GM10248 (cell line): ENCODE results near the gene KDM3B.

ENCODE experiments used
- CTCF ChIA-PET: fragments of 300-600 bp; sonication (Branson Sonifier 250); formaldehyde crosslinking; extraction: SDS; loops from one replicate; lab custom pipeline; 2021; ENCODE audit warnings: antibody characterized with exemption; lab: Yijun Ruan, JAX
- POLR2A ChIA-PET: fragments of 350-650 bp; sonication (Branson Sonifier 250); formaldehyde crosslinking; extraction: SDS; loops from one replicate; lab custom pipeline; 2020; ENCODE audit warnings: antibody characterized with exemption; lab: Yijun Ruan, JAX
- DNase-seq: peaks from one replicate; pipeline ENCODE4 v3.0.0; 2012; ENCODE audit errors: extremely low spot score
- CTCF ChIP-seq: IDR thresholded peaks from 2 replicates; pipeline ENCODE4 v1.5.1; 2012; ENCODE audit warnings: mild to moderate bottlenecking, low read depth; ENCODE audit errors: extremely low read depth, missing control alignments, control extremely low read depth

KDM3B gene

DNA sequence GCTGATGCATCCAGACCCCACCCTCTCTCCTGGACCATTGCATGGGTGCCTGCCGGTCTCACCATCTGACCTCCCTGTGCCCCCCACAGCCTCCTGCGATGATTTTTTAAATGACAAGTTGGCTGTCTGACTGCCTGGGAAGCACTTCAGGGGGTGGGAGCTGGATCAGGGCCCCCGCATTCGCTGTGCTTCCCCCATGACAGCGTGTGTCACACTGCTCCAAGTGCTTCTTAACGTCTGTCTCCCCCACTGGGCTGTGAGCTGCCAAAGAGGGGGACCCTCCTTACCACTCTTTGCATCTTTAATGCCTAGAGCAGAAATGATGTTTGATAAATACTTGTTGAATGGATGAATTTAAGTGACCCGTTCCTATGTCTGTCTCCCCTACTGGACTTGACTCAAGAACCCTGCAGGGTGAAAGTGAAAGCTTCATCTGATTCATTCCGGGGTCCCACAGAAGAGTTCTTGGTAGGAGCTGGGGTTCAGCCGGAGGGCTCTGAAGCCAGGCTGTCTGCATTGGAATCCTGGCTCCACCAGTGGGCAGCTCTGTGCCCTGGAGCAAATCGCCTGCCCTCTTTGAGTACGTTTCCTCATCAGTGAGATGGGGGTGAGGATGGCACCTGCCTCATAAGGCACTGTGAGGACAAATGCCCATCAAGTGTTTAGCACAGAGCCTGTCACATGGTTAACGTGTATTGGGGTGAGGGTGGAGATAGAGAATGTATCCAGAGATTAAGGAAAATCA lies 105.2 kb downstream of the KDM3B start:
- no peak for DNase-seq
- TF ChIP-seq CTCF = no peak
- POLR2A ChIA-PET = interaction anchor here (1.0 to 1.1 kb wide), 2 partner anchors 10 to 285 kb away, joined by 6 to 9 read pairs; no protein-coding TSS in a partner anchor
- CTCF ChIA-PET = interaction anchor here (0.9 to 10.8 kb wide), 7 partner anchors 5 to 105 kb away, joined by 3 to 152 read pairs (median 3); partner anchors contain the start of genes EGR1 and KDM3B

GRCh38 chr5:138458384-138458783 lies 105.9 kb downstream of the KDM3B start:
- TF ChIP-seq CTCF = no peak
- POLR2A ChIA-PET = interaction anchor here (0.6 to 1.0 kb wide), 2 partner anchors 9 to 120 kb away, joined by 3 to 9 read pairs; partner anchors contain the start of gene FAM53C
- no peak for DNase-seq
- CTCF ChIA-PET = interaction anchor here (0.9 to 10.3 kb wide), 6 partner anchors 6 to 106 kb away, joined by 3 to 152 read pairs (median 3); partner anchors contain the start of gene KDM3B

DNA sequence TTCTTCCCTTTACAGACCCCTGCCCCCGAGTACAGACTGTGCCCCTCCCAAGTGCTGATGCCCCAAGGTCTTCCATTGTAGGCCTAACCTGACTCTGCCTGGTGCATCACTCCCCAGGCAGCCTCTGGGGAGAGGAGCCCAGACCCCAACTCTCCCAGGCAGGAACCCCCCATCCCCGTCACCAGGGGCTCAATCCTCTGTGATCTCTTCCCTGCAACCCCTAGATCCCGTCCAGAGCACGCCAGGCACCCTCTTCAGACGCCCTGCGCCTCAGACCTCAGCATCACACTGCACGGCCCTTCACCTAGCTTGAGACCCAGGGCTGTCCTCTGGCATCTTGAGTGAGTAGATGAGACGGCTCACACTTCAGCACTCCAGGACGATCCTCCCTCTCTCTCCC lies 106.4 kb downstream of the KDM3B start:
- no peak for TF ChIP-seq CTCF
- POLR2A ChIA-PET = interaction anchor here (0.6 to 1.0 kb wide), 2 partner anchors 9 to 121 kb away, joined by 3 to 9 read pairs; partner anchors contain the start of gene FAM53C

GRCh38 chr5:138459311-138459933 lies 106.9 kb downstream of the KDM3B start:
- CTCF ChIA-PET = interaction anchor here (1.0 to 10.3 kb wide), 5 partner anchors 7 to 45 kb away, joined by 3 to 152 read pairs (median 4); no protein-coding TSS in a partner anchor
- TF ChIP-seq CTCF = no peak
- peak; percentile 79 for DNase-seq
- POLR2A ChIA-PET = no interaction called here

More for the DNA sequence above, 106.4 kb downstream of the KDM3B start:
- DNase-seq = no peak
- CTCF ChIA-PET = interaction anchor here (1.0 to 10.3 kb wide), 6 partner anchors 7 to 107 kb away, joined by 3 to 152 read pairs (median 3); partner anchors contain the start of gene KDM3B

DNA sequence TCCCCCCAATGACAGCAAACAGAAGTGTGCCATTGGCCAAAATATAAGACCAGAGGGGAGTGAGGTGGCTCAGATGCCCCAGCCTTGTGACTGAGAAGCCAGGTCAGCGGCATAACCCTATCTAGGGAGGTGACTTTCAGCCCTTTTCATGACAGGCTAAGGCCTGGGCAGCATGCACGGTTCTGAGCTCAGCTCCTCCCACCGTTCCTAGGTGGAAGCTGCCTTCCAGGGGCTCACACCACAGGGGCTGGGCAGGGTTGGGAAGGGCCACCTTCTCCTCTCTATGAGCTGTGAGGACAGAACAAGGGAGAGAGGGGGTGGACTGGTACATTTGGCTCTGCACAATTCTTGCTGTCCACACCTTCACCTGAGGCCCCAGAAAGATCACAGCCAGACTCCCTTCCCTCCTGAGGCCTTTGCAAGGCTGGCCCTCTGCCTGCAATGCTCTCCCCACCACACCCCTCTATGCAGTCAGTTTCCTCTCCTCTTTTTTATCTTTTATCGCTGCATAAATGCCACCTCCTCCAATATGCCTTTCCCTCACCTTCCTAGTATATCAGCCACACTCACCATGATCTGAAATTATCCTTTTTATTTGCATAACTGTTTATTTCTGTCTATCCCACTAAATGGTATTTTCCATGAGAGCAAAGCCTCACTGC lies 107.7 kb downstream of the KDM3B start:
- ChIA-PET CTCF (interaction anchor here (1.0 to 10.3 kb wide), 4 partner anchors 8 to 44 kb away, joined by 3 to 152 read pairs (median 4); no protein-coding TSS in a partner anchor), POLR2A (interaction anchor here (0.6 kb wide), 1 partner anchor 122 kb away, joined by 3 read pairs; the partner anchor contains the start of gene FAM53C)
- TF ChIP-seq CTCF = no peak
- DNase-seq = no peak
